ENCODE measurements around the gene CREB3L1. TPM values are rescaled to one million over a fixed set of nuclear protein-coding genes. Genes with fewer than 3 reads are reported as not detected.

Gene CREB3L1
- total RNA-seq, 1 donor from 2014 or later: 11.1 TPM

DNA sequence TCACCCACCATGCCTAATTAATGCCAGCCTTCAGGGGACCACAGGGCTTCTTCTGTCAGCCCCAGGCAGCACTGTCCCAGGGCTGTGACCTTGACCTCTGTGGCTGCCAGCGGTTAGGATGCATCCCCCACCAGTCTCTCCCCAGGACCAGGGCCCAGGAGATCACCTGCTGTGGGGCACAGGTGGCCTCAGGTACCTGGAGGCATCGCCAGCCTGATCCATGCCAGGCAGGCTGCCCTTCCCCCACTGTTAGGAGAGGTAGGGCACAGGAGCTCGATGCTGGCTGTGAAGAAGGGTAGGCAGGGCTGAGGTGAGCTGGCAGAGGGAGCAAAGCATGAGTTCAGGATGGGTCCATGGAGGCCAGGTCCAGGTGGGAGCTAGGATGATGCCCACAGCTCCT lies 87.3 kb downstream of the CREB3L1 start:
- DNase-seq: no peak

DNA sequence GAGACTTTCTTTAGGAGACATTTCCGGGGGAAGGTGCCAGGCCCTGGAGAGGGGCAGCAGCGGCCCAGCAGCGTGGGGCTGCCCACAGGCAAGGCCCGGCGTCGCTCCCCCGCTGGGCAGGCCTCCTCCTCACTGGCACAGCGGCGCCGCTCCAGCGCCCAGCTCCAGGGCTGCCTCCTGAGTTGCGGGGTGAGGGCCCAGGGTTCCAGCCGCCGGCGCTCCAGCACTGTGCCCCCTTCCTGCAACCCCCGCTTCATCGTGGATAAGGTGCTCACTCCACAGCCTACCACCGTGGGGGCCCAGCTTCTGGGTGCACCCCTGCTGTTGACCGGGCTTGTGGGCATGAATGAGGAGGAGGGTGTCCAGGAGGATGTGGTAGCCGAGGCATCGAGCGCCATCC lies 88.8 kb downstream of the CREB3L1 start:
- DNase-seq: no peak

DNA sequence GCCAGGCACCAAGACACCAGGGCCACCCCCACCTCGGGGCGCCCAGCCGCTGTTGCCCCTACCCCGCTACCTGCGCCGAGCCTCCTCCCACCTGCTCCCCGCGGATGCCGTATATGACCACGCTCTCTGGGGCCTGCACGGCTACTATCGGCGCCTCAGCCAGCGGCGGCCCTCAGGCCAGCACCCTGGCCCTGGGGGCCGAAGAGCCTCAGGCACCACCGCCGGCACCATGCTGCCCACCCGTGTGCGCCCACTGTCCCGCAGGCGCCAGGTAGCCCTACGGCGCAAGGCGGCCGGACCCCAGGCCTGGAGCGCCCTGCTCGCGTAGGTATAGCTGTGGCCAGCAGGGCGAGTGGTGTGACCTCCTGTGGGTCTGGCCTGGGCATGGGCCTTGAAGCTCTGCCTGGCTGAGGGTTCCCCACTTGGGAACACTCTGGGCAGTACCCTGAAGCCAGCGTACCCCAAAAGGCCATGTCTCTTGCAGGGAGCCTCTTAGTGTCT lies 89.2 kb downstream of the CREB3L1 start:
- no peak for DNase-seq

DNA sequence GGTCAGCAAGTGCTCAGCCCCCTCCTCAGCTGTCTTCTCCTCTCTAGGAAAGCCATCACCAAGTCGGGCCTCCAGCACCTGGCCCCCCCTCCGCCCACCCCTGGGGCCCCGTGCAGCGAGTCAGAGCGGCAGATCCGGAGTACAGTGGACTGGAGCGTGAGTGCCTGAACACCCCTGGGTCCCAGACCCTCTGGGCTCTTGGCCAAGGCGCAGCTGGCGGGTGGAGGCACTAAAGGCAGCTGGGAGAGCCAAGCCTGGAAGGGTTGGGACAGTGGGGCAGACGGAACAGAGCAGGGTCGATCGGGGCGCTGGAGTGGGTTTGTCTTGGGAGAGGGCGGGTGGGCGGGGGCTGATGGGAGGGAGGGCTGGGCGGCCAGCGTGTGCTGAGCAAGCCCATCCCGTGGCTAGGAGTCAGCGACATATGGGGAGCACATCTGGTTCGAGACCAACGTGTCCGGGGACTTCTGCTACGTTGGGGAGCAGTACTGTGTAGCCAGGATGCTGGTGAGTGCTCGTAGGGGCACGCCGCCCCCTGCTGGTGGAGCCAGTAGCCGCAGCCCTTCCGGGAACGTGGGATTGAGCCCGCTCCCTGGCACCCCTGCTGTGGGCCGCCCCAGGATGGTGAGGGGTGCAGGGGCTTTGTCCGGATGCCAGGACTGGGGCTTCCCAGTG lies 89.9 kb downstream of the CREB3L1 start:
- peak; percentile 85 for DNase-seq

DNA sequence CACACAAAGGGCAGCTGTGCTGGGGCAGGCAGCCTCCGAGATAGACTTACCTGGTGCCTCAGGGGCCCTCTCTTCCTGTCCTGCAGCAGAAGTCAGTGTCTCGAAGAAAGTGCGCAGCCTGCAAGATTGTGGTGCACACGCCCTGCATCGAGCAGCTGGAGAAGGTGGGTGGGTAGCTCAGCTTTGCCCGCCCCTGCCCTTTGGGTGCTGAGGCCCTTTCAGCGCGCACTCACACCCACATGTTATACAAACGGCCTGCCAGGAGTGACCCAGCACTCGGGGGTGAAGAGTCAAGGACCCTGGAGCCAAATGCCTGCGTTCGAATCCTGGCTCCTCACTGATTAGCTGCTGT lies 90.4 kb downstream of the CREB3L1 start:
- DNase-seq: no peak

DNA sequence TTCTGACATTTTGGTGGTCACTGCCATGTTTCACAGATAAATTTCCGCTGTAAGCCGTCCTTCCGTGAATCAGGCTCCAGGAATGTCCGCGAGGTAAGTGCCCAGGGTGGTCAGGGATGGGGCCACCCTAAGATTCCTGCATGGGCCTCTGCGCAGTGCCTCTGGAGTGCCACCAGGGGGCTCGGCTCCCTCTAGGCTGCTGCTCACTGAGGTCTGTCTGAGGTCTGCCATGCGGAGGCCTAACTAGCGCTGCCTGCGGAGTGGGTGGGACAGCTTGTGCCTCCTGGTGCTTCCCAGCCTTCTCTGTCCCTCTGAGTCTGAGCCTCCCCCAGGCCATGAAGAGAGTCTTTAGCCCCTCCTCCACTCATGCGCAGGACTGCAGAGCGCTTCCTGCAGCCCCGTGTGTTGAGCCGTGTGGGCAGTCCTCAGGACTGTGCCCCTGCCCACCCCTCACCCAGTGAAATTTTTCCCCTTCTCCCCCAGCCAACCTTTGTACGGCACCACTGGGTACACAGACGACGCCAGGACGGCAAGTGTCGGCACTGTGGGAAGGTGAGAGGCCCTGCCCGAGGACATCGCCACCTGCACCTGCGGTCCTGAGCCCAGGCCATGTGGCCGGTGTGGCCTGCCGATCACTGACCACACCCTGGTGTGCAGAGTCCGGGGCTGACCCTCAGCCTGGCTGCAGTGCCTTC lies 92.1 kb downstream of the CREB3L1 start:
- DNase-seq: peak; percentile 81

DNA sequence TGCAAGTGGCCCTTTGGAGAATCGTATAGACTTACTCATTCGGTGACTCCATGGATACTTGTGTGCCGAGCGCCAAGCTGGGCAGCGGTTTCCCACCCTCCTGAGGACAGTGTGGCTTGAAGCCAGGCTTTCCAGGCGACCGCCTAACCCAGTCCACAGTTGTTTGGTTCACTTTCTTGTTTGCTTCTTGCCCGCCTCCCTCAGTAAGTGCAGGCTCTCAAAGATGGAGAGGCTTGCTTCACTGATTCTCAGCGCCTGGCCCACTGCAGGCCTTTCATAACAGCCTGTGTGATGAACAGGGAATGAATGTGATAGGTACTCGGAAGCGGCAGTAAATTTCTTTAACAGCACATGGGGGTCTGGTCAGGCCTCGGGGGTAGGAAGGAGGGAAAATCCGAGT lies 92.8 kb downstream of the CREB3L1 start:
- DNase-seq: no peak

Other genes with a start within 250 kb of the CREB3L1 start
- gene PHF21A, start 156.2 kb upstream of the CREB3L1 start, total RNA-seq: 30.2 TPM
- gene DGKZ, start 69.8 kb downstream of the CREB3L1 start, total RNA-seq: 52.3 TPM
- gene MDK, start 104.0 kb downstream of the CREB3L1 start, total RNA-seq: 81.8 TPM
- gene CHRM4, start 114.1 kb downstream of the CREB3L1 start, total RNA-seq: not detected